NCI-H146 (cell line): Measurements from ENCODE around the gene PITRM1.

Source experiments
- DNase-seq: peaks from one replicate; lab custom pipeline; 2025; lab: John Stamatoyannopoulos, UW

Gene PITRM1

GRCh38 chr10:3139216-3139910 is 33.2 kb downstream of the PITRM1 start:
- no peak for DNase-seq

DNA sequence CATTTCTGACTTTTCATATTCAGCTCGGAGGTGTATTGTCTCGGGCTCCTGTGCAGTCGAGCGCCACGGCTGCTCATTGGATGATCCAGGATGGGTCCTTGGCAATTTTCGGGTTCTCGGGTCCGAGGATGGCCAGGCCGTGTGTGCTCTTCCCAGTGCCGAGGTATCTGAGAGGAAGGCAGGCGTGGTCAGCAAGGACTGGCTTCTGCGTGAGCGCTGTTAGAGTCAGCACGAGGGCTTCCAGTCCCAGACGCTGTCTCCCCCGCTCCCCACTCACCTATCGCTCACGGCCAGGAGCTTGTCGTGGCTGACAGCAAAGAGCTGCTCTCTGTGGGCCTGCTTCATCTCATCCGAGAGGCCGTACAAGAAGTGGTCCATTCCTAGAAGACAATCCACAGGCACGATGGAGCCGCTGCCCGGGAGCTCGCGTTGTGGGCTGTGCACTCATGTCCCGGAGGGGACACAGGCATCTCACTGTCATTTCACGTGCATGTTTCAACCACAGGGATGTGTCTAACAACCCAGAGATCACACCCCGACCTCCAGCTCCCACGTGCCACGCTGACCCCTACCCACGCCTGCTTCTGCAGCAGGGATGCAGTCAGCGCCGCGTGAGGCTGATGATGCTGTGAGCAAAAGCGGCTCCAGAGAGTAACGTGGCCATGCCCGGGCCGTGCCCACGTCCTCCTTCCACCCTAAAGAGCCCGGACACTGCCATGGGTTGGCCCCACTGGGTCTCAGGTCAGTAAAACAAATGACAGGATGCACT is 34.4 kb downstream of the PITRM1 start:
- no peak for DNase-seq

DNA sequence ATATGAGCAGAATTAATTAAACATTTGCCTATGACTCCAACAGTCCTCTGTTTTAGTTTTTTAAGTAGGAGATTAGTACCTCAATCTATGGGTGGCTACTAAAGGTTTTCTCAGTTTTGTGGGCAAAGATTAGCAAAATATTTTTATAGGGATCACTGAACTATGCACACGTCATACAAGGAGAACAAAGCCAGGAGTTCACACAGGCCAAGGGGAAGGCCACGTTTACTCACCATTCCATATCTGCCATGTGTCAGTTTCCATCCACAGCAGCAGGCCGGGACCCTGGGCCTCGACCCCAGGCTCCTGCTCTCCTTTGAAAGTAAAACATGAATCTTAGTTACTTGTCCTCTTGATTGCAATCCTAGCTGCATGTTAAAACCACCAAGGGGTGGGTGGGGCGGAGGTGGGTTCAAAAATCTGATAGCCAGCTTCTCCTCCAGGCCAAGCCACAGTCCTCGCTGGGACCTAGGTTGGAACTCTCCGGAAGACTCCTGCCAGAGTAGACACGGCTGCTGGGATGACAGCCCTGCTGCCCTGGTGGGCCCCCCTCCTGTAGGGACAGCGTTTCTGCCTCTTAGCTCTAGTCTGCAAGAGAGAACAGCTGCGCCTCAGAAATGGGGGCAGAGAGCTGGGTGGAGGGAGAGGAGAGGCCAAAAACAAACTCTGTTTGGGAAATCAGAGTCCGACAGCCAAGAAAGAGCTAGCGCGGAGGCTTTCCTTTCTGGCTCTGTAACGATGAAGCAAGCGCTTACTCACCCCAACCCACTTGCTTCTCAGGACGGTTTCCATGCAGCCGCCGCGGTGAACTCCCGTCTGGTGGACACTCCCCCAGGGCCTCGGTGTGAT is 35.6 kb downstream of the PITRM1 start:
- no peak for DNase-seq

GRCh38 chr10:3136336-3136735 is 36.2 kb downstream of the PITRM1 start:
- DNase-seq: no peak

DNA sequence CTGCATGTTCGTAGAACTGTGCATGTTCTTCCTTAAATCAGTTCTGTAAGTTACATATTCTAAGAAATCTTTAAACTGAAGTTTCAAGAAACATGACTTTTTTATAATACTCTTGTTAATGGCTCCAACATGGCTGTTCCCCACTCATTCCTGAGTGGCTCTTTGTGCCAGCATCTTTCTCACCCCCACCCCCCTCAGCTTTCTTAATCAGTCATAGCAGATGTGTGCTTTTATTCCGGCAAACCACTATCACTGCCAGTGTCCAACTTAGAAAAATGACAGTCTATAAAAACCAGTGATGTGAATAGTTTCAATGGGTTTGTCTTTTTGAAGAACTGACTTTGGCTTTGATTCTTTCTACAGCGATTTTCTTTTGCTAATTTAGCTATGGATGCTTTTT is 37.6 kb downstream of the PITRM1 start:
- DNase-seq: no peak

DNA sequence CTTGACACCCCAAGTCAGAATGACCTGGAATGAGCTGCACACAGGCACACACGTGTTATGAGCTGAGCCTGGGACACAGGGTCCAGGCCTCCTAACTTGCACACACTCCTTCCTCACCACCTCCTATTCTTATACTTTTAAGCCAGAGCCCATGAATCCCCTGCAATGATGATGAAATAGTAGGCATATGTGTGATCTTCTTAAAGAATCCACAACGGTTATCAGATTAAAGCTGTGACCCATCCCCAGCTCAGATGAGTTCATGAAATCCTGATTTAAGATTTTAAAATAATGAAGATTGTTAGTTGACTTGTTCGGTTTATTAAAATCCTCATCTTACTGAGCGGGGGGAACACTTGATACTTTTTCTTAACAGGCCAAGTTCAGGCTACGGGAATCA is 38.6 kb downstream of the PITRM1 start:
- DNase-seq: no peak

- DNase-seq: no peak
Observed at GRCh38 chr10:3132036-3133025, 40.3 kb downstream of the PITRM1 start.

DNA sequence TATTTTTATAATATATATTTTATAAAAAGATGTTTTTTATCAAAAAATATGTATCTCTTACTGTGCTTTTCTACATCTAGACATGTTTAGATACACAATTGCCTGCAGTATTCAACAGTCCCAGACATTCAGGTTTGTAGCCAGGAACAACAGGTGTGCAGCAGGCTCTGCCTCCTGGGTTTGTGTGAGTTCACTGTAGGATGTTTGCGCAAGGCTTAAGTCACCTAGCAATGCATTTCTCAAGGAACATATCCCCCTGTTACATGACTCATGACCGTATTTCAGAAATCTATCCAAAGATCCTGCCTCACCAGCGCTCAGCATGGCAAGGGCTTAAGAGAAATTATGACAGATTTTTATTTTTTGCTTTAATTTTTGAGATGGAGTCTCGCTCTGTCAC is 41.5 kb downstream of the PITRM1 start:
- DNase-seq: peak; percentile 73

DNA sequence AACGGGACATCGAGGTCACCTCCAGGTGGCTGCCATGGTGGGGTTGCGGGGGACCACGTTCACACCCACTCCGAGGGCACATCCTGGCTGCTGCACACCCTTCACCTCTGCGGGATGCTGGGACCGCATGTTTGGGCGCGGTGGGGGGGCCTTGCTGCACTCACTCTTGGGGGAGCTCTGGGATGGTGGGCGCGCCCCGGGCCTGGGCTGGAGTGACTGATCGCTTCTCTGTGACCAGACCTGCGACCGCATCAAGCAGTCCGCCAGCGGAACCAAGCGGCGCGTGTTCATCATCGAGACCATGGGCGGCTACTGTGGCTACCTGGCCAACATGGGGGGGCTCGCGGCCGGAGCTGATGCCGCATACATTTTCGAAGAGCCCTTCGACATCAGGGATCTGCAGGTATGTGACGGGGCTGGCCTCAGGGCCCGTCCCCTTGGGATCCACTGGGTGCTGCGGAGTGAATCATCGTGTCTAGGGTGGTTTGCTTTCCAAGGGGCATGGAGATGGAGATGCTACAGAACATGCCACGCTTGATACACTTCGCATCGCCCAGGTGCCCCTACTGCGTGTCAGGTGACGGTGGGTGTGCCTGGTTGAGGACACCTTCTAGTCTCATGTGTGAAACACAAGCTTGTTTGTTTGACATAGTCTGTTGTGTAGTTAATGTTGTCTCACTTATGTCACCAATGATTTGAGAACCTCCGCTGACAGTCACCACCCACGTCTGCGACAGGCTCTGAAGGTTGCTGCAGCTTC is 42.8 kb downstream of the PITRM1 start:
- no peak for DNase-seq

- no peak for DNase-seq
Observed at GRCh38 chr10:3128379-3129130, 44.0 kb downstream of the PITRM1 start.

DNA sequence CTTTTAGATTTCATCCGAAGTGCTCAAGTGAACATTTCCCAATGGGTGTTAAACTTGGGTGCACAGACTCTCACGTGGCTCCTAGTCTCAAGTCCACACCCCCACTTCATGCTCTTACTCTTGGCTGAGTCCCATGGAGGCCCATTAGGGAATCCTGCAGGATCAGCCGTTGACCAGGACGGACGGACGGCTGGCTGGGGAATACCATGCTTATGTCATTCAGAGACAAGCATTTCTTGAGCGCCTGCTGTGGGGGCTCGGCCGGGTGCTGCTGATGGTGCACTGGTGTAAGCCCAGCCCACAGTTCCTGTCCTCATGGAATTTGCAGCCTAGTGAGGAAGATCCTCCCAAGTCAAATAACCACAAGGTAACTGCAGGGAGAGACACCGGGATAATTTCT is 44.7 kb downstream of the PITRM1 start:
- no peak for DNase-seq

- peak; percentile 95 for DNase-seq
Observed at GRCh38 chr10:3126741-3127346, 45.7 kb downstream of the PITRM1 start.

- no peak for DNase-seq
Observed at GRCh38 chr10:3126249-3126648, 46.3 kb downstream of the PITRM1 start.

DNA sequence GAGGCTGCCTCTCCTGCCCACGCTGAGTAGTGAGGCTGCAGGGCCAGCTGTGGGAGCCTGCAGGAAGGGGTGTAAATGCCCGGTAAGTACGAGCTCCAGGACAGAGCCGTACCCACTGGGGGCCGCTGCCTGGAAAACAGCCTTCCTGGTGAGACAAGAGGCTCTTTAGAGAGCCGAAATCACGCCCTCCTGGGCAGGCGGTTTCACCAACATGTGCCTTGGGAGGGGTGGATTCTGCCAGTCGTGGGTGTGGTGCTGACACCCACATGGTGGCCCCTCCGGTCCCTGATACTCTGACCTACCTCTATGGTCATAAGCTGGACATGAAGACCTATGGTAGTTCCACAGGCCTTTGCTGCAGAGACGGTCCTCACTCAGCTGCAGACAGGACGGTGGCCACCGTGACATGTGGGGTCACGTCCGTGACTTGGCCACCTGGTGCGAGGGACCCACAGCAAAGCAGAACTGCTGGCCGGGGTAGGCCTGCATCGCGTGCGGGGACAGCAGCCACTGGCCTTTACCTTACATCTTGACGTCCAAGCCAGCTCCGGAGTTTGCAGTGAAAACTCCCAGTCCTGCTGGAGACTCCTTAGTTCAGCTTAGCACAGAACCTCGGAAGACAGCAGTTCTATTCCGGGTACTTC is 46.9 kb downstream of the PITRM1 start:
- no peak for DNase-seq

DNA sequence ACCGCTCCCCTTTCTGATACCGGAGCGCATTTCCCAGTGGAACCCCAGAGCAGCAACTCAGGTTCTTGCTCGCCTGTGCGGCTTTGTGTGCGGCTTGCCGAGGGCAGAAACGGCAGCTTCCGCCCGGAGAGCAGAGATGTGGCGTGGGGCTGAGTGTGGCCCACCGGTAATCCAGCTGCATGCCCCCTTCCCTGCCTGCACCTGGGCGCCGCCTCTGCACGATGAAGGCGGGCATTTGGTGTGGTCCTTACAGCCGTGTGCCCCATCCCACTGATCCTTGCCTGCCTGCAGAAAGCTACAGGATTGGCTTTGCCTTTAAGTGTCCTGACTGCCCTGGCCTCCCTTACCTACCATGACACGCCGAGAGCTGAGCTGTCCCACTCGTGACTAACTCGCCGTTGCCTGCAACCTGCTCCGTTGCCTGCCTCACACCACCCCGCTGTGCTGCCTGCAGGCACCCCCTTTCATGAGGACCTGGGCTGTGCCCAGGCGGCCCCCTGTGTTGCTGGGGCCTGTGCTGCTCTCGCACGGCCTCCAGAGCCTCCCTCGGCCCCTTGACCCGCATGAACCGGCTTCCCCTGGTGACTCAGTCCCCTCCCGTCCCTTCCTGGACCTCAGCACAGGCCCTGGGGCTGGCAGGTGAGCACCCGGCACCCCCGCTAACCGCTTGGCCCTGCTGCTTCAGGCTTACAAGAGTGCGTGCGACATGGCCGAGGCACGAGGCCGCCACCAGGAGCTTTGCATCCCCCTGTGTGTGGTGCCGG is 48.0 kb downstream of the PITRM1 start:
- DNase-seq: no peak

GRCh38 chr10:3123571-3124411 is 48.8 kb downstream of the PITRM1 start:
- no peak for DNase-seq

- no peak for DNase-seq
Observed at GRCh38 chr10:3122486-3123205, 49.9 kb downstream of the PITRM1 start.
